Adrenal gland (tissue), 5 donors: ENCODE measurements around the gene SSB.

Experiments used
- POLR2A ChIP-seq, 2 donors: fragments of 450-650 bp; IDR thresholded peaks; one replicate each; pipeline ENCODE4 v1.6.1; 2017; ENCODE audit warnings: antibody characterized with exemption in 2 of 2, mild to moderate bottlenecking in 2 of 2, moderate library complexity in 1 of 2
- TF ChIP-seq, protein P1 (sequence below), 6 experiments: fragments of 450-650 bp in 4 of 6; fragments of 200-600 bp in 2 of 6; sonication (generic) in 1 of 6; IDR thresholded peaks; 1 replicate in 5 of 6; 2 replicates in 1 of 6; pipeline versions ENCODE4 v1.5.1 to v1.8.0; 2016 to 2021; ENCODE audit warnings: antibody characterized with exemption in 6 of 6, mild to moderate bottlenecking in 2 of 6, moderate library complexity in 1 of 6
- donor health status: DM: no; HTN: no; CAD: no.

GRCh38 chr2:169776252-169776761 lies 22.4 kb upstream of the SSB start:
- TF ChIP-seq, protein P1, sequence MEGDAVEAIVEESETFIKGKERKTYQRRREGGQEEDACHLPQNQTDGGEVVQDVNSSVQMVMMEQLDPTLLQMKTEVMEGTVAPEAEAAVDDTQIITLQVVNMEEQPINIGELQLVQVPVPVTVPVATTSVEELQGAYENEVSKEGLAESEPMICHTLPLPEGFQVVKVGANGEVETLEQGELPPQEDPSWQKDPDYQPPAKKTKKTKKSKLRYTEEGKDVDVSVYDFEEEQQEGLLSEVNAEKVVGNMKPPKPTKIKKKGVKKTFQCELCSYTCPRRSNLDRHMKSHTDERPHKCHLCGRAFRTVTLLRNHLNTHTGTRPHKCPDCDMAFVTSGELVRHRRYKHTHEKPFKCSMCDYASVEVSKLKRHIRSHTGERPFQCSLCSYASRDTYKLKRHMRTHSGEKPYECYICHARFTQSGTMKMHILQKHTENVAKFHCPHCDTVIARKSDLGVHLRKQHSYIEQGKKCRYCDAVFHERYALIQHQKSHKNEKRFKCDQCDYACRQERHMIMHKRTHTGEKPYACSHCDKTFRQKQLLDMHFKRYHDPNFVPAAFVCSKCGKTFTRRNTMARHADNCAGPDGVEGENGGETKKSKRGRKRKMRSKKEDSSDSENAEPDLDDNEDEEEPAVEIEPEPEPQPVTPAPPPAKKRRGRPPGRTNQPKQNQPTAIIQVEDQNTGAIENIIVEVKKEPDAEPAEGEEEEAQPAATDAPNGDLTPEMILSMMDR (IDR thresholded peaks at IDR 0.05): no peak
- TF ChIP-seq POLR2A (IDR thresholded peaks at IDR 0.05): no peak
